Transverse colon (tissue), 4 donors: ENCODE measurements around the gene SLC29A4. TPM values are rescaled to one million over a fixed set of nuclear protein-coding genes. Genes with fewer than 3 reads are reported as not detected.

Experiments
- DNase-seq: peaks from one replicate; pipeline ENCODE4 v3.0.0-alpha.2; 2019
- H3K27ac ChIP-seq, 4 donors: fragments of 200-600 bp; sonication (generic); 2 replicates each; pipeline ENCODE4 v1.5.1; 2016 to 2018; ENCODE audit warnings: inconsistent platforms in 4 of 4
- H3K27me3 ChIP-seq: fragments of 200-600 bp; sonication (generic); 2 replicates; pipeline ENCODE4 v1.5.1; 2017; ENCODE audit warnings: inconsistent platforms
- H3K36me3 ChIP-seq, 4 donors: fragments of 200-600 bp; sonication (generic); 2 replicates each; pipeline ENCODE4 v1.5.1; 2017 to 2019; ENCODE audit warnings: inconsistent platforms in 4 of 4
- H3K4me1 ChIP-seq, 4 donors: fragments of 200-600 bp; sonication (generic); 2 replicates each; pipeline ENCODE4 v1.5.1; 2017 to 2020; ENCODE audit warnings: inconsistent platforms in 4 of 4
- H3K4me3 ChIP-seq, 4 donors: fragments of 200-600 bp; sonication (generic); 1 replicate in 1 of 4; 2 replicates in 3 of 4; pipeline versions ENCODE4 v1.5.1 to v1.6.1; 2017 to 2019; ENCODE audit warnings: inconsistent platforms in 4 of 4
- H3K9me3 ChIP-seq, 2 donors: fragments of 200-600 bp; sonication (generic); 2 replicates each; pipeline ENCODE4 v1.5.1; 2017 to 2019; ENCODE audit warnings: inconsistent platforms in 2 of 2
- CTCF ChIP-seq, 5 experiments: fragments of 200-600 bp in 3 of 5; fragments of 450-650 bp in 2 of 5; sonication (generic) in 3 of 5; IDR thresholded peaks; 1 replicate in 2 of 5; 2 replicates in 3 of 5; pipeline ENCODE4 v1.5.1; 2016 to 2017; ENCODE audit warnings: antibody characterized with exemption in 5 of 5, inconsistent platforms in 3 of 5, mild to moderate bottlenecking in 2 of 5, moderate library complexity in 1 of 5
- EP300 ChIP-seq: sonication (generic); formaldehyde crosslinking; IDR thresholded peaks from one replicate; pipeline ENCODE4 v1.6.1; 2017; ENCODE audit warnings: antibody characterized with exemption, low read depth
- POLR2A ChIP-seq: fragments of 450-650 bp; IDR thresholded peaks from one replicate; pipeline ENCODE4 v1.6.1; 2016; ENCODE audit warnings: antibody characterized with exemption, mild to moderate bottlenecking, moderate library complexity
- POLR2AphosphoS5 ChIP-seq, 3 donors: sonication (generic); formaldehyde crosslinking; IDR thresholded peaks; one replicate each; pipeline ENCODE4 v1.6.1; 2016; ENCODE audit warnings: antibody characterized with exemption in 3 of 3
- WGBS, 2 donors: methylation state at CpG; one replicate each; pipeline ENCODE4 v1.1.5; 2018; ENCODE audit warnings: low coverage in 1 of 2; 5-methylcytosine and 5-hydroxymethylcytosine counted together
- in situ Hi-C, 4 donors: fragments of 200-750 bp; cut with MboI; loops; one replicate each; pipeline versions ENCODE4 v1.15.0 to v1.15.1; 2017; ENCODE audit warnings: low sequenced_read_pairs in 3 of 4, low pct_ligation_motif_present in 1 of 4, low pct_unique_long_range_greater_than_20kb in 1 of 4
- intact Hi-C: fragments of 100-400 bp; cut with DNase I; formaldehyde crosslinking; loops from one replicate; pipeline ENCODE4 v1.15.1; 2023; ENCODE audit warnings: low total_unique reads
- total RNA-seq, 4 donors: library from RNA; depleted of rRNA; stranded (reverse); fragments of >200 nt; gene quantifications; one replicate each; pipeline ENCODE4 v1.1.0, GENCODE V29; 2016

The SLC29A4 gene
- total RNA-seq, 4 donors from 2014 or later, result 0.60 to 36.3 (median 2.6) TPM

GRCh38 chr7:5352440-5353010, 69.8 kb downstream of the SLC29A4 start:
- in situ Hi-C loops (loop anchor here in 1 of 4 donors (25.0 kb wide), 1 partner anchor 110 kb away; no protein-coding TSS in a partner anchor), intact Hi-C loops (no loop called here)
- no peak for TF ChIP-seq CTCF (IDR thresholded peaks at IDR 0.05)
- TF ChIP-seq POLR2AphosphoS5 (IDR thresholded peaks at IDR 0.05), result no peak
- TF ChIP-seq POLR2A, result no peak
- TF ChIP-seq EP300, result no peak
- Histone ChIP-seq H3K9me3 (no peaks in the 10 kb centered on the region), H3K36me3 (peaks cover 0 to 20% (median 6%) of the 10 kb centered on the region in 4 donors), H3K4me3 (no peak overlapping the region), H3K4me1 (peaks cover 17 to 34% (median 27%) of the 10 kb centered on the region in 4 donors), H3K27ac (peak overlapping the region in 2 of 4 donors; percentile 73 to 74), H3K27me3 (no peaks in the 10 kb centered on the region)
- no peak for DNase-seq
- WGBS, 2 donors, result 93% methylated on average over 19 of the region's 19 CpGs; no CpG with 5 or more reads in 1 of the 2 donors

DNA sequence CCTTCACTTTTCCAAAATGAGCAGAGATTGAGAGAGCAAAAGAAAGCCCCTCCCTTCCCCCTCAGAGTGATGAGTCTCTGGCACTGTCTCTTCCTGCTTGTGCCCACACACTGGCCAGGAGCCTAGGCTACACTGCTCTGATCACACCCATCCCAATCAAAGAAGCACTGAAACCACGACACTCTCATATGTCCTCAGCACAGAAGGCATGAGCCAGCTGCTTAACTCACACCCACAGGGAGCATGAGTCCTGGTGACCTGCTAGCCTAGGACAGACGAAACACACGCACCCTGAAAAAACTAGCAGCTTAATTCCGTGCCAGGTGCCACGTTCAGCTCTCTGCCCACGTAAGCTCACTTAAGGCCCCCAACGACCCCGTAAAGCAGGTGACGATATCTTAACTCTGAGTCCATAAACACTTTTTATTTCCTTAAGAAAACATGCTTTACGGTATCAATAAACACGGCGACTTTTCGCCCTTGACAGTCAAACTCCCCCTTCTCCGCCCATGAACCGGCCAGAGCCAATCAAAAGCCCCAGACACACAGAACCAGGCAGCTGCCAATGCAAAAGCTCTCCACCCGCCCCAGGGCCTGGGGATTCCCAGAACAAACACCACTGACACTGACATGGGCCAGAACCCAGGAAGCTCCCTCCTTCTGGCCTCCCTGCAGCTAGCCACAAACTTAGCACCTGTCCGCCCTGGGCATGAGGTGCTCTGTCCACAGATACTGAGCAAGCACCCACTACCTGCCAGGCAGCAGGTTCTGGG, 71.9 kb downstream of the SLC29A4 start:
- Histone ChIP-seq H3K4me3 (peak overlapping the region in 1 of 4 donors; percentile 6), H3K36me3 (peaks cover 0 to 36% (median 15%) of the 10 kb centered on the region in 4 donors), H3K27me3 (no peaks in the 10 kb centered on the region), H3K27ac (peak overlapping the region; percentile 73 to 82 (median 76)), H3K9me3 (no peaks in the 10 kb centered on the region), H3K4me1 (peaks cover 13 to 30% (median 27%) of the 10 kb centered on the region in 4 donors)
- no peak for TF ChIP-seq POLR2A
- peak; percentile 59 to 81 (median 70) for TF ChIP-seq POLR2AphosphoS5 (IDR thresholded peaks at IDR 0.05)
- WGBS, 2 donors, result 37 to 39% methylated on average over 6 to 17 of the region's 17 CpGs
- intact Hi-C loops (no loop called here), in situ Hi-C loops (loop anchor here in 1 of 4 donors (25.0 kb wide), 1 partner anchor 108 kb away; no protein-coding TSS in a partner anchor)
- peak; percentile 81 for DNase-seq

Other genes with a start within 250 kb of the SLC29A4 start
- 10 to 100 TPM in 1 of 4 donors, 1 to 10 TPM in 3; 3.4 to 11.6 (median 8.5) TPM for gene RBAK, start 237.1 kb upstream of the SLC29A4 start, total RNA-seq
- 10 to 100 TPM; 30.8 to 64.3 (median 53.2) TPM for gene WIPI2, start 92.7 kb upstream of the SLC29A4 start, total RNA-seq
- gene TNRC18, start 140.9 kb downstream of the SLC29A4 start, total RNA-seq, result 100 to 1,000 TPM in 3 of 4 donors, 10 to 100 TPM in 1; 91.2 to 430 (median 175) TPM
- gene FBXL18, start 230.9 kb downstream of the SLC29A4 start, total RNA-seq, result 10 to 100 TPM in 2 of 4 donors, 1 to 10 TPM in 2; 8.5 to 22.8 (median 9.4) TPM
- 1,000 to 10,000 TPM; 4,023 to 7,543 (median 4,610) TPM for gene ACTB, start 247.7 kb downstream of the SLC29A4 start, total RNA-seq